ENCODE data around the gene KIF16B. TPM values are rescaled to one million over a fixed set of nuclear protein-coding genes. Genes with fewer than 3 reads are reported as not detected.

Gene KIF16B
- total RNA-seq, 6 experiments from 2014 or later, result 0.31 to 3.4 (median 3.2) TPM

- no peak for TF ChIP-seq CTCF (IDR thresholded peaks at IDR 0.05)
- Mint-ChIP-seq H3K9me3 (peaks cover 28% of the 10 kb centered on the region), H3K4me1 (ENCODE audit: low read depth) (no peaks in the 10 kb centered on the region; the same call in 1 of the 2 replicates), H3K27me3 (ENCODE audit: insufficient read depth) (no peaks in the 10 kb centered on the region), H3K27ac (no peak overlapping the region), H3K36me3 (ENCODE audit: low read depth) (no peaks in the 10 kb centered on the region), H3K4me3 (no peak overlapping the region)
- no peak for DNase-seq
These were observed 39.7 kb downstream of the KIF16B start for GRCh38 chr20:16533502-16533901.

- H3K27me3 Mint-ChIP-seq (ENCODE audit: insufficient read depth), result no peaks in the 10 kb centered on the region
- DNase-seq, result no peak
- no peaks in the 10 kb centered on the region for H3K36me3 Mint-ChIP-seq (ENCODE audit: low read depth)
- H3K4me1 Mint-ChIP-seq (ENCODE audit: low read depth), result no peaks in the 10 kb centered on the region; the same call in 1 of the 2 replicates
- TF ChIP-seq CTCF (IDR thresholded peaks at IDR 0.05), result no peak
- H3K4me3 Mint-ChIP-seq, result no peak overlapping the region
- H3K9me3 Mint-ChIP-seq, result peaks cover 32% of the 10 kb centered on the region
- no peak overlapping the region for H3K27ac Mint-ChIP-seq
These were observed 41.8 kb downstream of the KIF16B start for GRCh38 chr20:16531485-16531884.

- Mint-ChIP-seq H3K9me3 (peaks cover 38% of the 10 kb centered on the region), H3K36me3 (ENCODE audit: low read depth) (no peaks in the 10 kb centered on the region), H3K27ac (no peak overlapping the region), H3K4me3 (no peak overlapping the region), H3K27me3 (ENCODE audit: insufficient read depth) (no peaks in the 10 kb centered on the region), H3K4me1 (ENCODE audit: low read depth) (no peaks in the 10 kb centered on the region; the same call in 1 of the 2 replicates)
- TF ChIP-seq CTCF (IDR thresholded peaks at IDR 0.05), result no peak
- no peak for DNase-seq
These were observed 43.0 kb downstream of the KIF16B start for GRCh38 chr20:16530201-16530681.

- Mint-ChIP-seq H3K4me3 (no peak overlapping the region), H3K9me3 (peaks cover 48% of the 10 kb centered on the region), H3K27ac (no peak overlapping the region), H3K4me1 (ENCODE audit: low read depth) (no peaks in the 10 kb centered on the region; the same call in 1 of the 2 replicates), H3K36me3 (ENCODE audit: low read depth) (no peaks in the 10 kb centered on the region), H3K27me3 (ENCODE audit: insufficient read depth) (no peaks in the 10 kb centered on the region)
- DNase-seq, result no peak
- TF ChIP-seq CTCF (IDR thresholded peaks at IDR 0.05), result no peak
These were observed 45.2 kb downstream of the KIF16B start for GRCh38 chr20:16528078-16528477.

GRCh38 chr20:16527438-16527837 lies 45.8 kb downstream of the KIF16B start:
- H3K36me3 Mint-ChIP-seq (ENCODE audit: low read depth), result no peaks in the 10 kb centered on the region; the same call in 1 of the 2 replicates
- TF ChIP-seq CTCF (IDR thresholded peaks at IDR 0.05), result no peak
- no peaks in the 10 kb centered on the region; the same call in 1 of the 2 replicates for H3K4me1 Mint-ChIP-seq (ENCODE audit: low read depth)
- no peaks in the 10 kb centered on the region for H3K27me3 Mint-ChIP-seq (ENCODE audit: insufficient read depth)
- DNase-seq, result no peak
- H3K27ac Mint-ChIP-seq, result no peak overlapping the region
- peaks cover 43% of the 10 kb centered on the region for H3K9me3 Mint-ChIP-seq
- H3K4me3 Mint-ChIP-seq, result no peak overlapping the region
